ENCODE data around the gene PKD1L1. TPM values are rescaled to one million over a fixed set of nuclear protein-coding genes. Genes with fewer than 3 reads are reported as not detected.

Gene PKD1L1
- polyA plus RNA-seq, 1 donor from 2014 or later: 2.0 TPM

GRCh38 chr7:47882635-47883034 is 65.6 kb downstream of the PKD1L1 start (continued):
- no peak for TF ChIP-seq RAD21 (conservative IDR thresholded peaks at IDR 0.05)
- TF ChIP-seq MXI1 (conservative IDR thresholded peaks at IDR 0.05; ENCODE audit: poor library complexity, severe bottlenecking): no peak

GRCh38 chr7:47881256-47881655 is 67.0 kb downstream of the PKD1L1 start:
- Histone ChIP-seq H3K27ac (ENCODE audit: low read length) (no peak overlapping the region), H3F3A (ENCODE audit: insufficient read depth, low read length, poor library complexity, severe bottlenecking) (no peaks in the 10 kb centered on the region), H3K36me3 (ENCODE audit: insufficient read depth, low read length) (no peaks in the 10 kb centered on the region), H3K9me2 (ENCODE audit: insufficient read depth, low read length) (no peaks in the 10 kb centered on the region), H2AFZ (ENCODE audit: low read depth, low read length) (no peak overlapping the region), H3K4me3 (ENCODE audit: low read length) (no peak overlapping the region), H3K4me2 (ENCODE audit: low read length) (no peak overlapping the region), H3K9me3 (ENCODE audit: low read length) (no peaks in the 10 kb centered on the region), H3K9ac (ENCODE audit: low read length) (no peak overlapping the region), H3K27me3 (ENCODE audit: insufficient read depth, low read depth, low read length) (no peaks in the 10 kb centered on the region), H4K20me1 (ENCODE audit: insufficient read depth) (no peaks in the 10 kb centered on the region), H3K79me2 (replicated peaks; ENCODE audit: insufficient read depth, low read length) (no peaks in the 10 kb centered on the region)
- TF ChIP-seq SMC3 (conservative IDR thresholded peaks at IDR 0.05; ENCODE audit: poor library complexity) (no peak), TAF1 (IDR thresholded peaks at IDR 0.05; ENCODE audit: low read depth) (no peak), EZH2 (IDR thresholded peaks at IDR 0.05; ENCODE audit: borderline replicate concordance, insufficient read depth, low read length, poor library complexity, severe bottlenecking) (no peak), RAD21 (conservative IDR thresholded peaks at IDR 0.05) (no peak), REST (IDR thresholded peaks at IDR 0.05; ENCODE audit: borderline replicate concordance) (no peak), EP300 (conservative IDR thresholded peaks at IDR 0.05; ENCODE audit: poor library complexity, severe bottlenecking) (no peak), CTCF (IDR thresholded peaks at IDR 0.05; ENCODE audit: poor library complexity, severe bottlenecking) (no peak), MXI1 (conservative IDR thresholded peaks at IDR 0.05; ENCODE audit: poor library complexity, severe bottlenecking) (no peak), POLR2AphosphoS5 (IDR thresholded peaks at IDR 0.05) (no peak)

GRCh38 chr7:47878662-47879061 is 69.6 kb downstream of the PKD1L1 start:
- no peak for TF ChIP-seq SMC3 (conservative IDR thresholded peaks at IDR 0.05; ENCODE audit: poor library complexity)
- TF ChIP-seq POLR2AphosphoS5 (IDR thresholded peaks at IDR 0.05): no peak
- no peak for TF ChIP-seq EP300 (conservative IDR thresholded peaks at IDR 0.05; ENCODE audit: poor library complexity, severe bottlenecking)
- TF ChIP-seq REST (IDR thresholded peaks at IDR 0.05; ENCODE audit: borderline replicate concordance): no peak
- TF ChIP-seq CTCF (IDR thresholded peaks at IDR 0.05; ENCODE audit: poor library complexity, severe bottlenecking): no peak
- TF ChIP-seq RAD21 (conservative IDR thresholded peaks at IDR 0.05): no peak
- no peak for TF ChIP-seq EZH2 (IDR thresholded peaks at IDR 0.05; ENCODE audit: borderline replicate concordance, insufficient read depth, low read length, poor library complexity, severe bottlenecking)
- no peak for TF ChIP-seq TAF1 (IDR thresholded peaks at IDR 0.05; ENCODE audit: low read depth)
- TF ChIP-seq MXI1 (conservative IDR thresholded peaks at IDR 0.05; ENCODE audit: poor library complexity, severe bottlenecking): no peak
- no peaks in the 10 kb centered on the region for H3K9me3 ChIP-seq (ENCODE audit: low read length)
- no peak overlapping the region for H2AFZ ChIP-seq (ENCODE audit: low read depth, low read length)
- H4K20me1 ChIP-seq (ENCODE audit: insufficient read depth): no peaks in the 10 kb centered on the region
- no peaks in the 10 kb centered on the region for H3K9me2 ChIP-seq (ENCODE audit: insufficient read depth, low read length)
- H3F3A ChIP-seq (ENCODE audit: insufficient read depth, low read length, poor library complexity, severe bottlenecking): no peaks in the 10 kb centered on the region
- H3K27ac ChIP-seq (ENCODE audit: low read length): no peak overlapping the region
- H3K36me3 ChIP-seq (ENCODE audit: insufficient read depth, low read length): no peaks in the 10 kb centered on the region
- H3K79me2 ChIP-seq (replicated peaks; ENCODE audit: insufficient read depth, low read length): no peaks in the 10 kb centered on the region
- H3K4me2 ChIP-seq (ENCODE audit: low read length): no peak overlapping the region
- H3K4me3 ChIP-seq (ENCODE audit: low read length): no peak overlapping the region
- H3K27me3 ChIP-seq (ENCODE audit: insufficient read depth, low read depth, low read length): no peaks in the 10 kb centered on the region
- H3K9ac ChIP-seq (ENCODE audit: low read length): no peak overlapping the region

Measured in neural cell (in vitro differentiated cells).